ENCODE results near the gene DOK6.

GRCh38 chr18:69777248-69777647 lies 376.6 kb downstream of the DOK6 start:
- TF ChIP-seq EP300 (IDR thresholded peaks at IDR 0.05; ENCODE audit: low read depth) (no peak), POLR2A (IDR thresholded peaks at IDR 0.05) (no peak)

Data from transverse colon (tissue), 1 donor.